Gastrocnemius medialis (tissue), 4 donors: Measurements from ENCODE around the gene PRSS2.

Source experiments
- POLR2A ChIP-seq, 2 donors: fragments of 450-650 bp; IDR thresholded peaks; one replicate each; pipeline ENCODE4 v1.6.1; 2017; ENCODE audit warnings: antibody characterized with exemption in 2 of 2, mild to moderate bottlenecking in 2 of 2, moderate library complexity in 2 of 2
- TF ChIP-seq, protein P1 (sequence below), 5 experiments: fragments of 450-650 bp in 3 of 5; fragments of 200-600 bp in 2 of 5; sonication (generic) in 2 of 5; IDR thresholded peaks in 4 of 5; conservative IDR thresholded peaks in 1 of 5; 1 replicate in 4 of 5; 2 replicates in 1 of 5; pipeline ENCODE4 v1.5.1; 2016 to 2019; ENCODE audit warnings: antibody characterized with exemption in 5 of 5, mild to moderate bottlenecking in 3 of 5, moderate library complexity in 3 of 5

DNA sequence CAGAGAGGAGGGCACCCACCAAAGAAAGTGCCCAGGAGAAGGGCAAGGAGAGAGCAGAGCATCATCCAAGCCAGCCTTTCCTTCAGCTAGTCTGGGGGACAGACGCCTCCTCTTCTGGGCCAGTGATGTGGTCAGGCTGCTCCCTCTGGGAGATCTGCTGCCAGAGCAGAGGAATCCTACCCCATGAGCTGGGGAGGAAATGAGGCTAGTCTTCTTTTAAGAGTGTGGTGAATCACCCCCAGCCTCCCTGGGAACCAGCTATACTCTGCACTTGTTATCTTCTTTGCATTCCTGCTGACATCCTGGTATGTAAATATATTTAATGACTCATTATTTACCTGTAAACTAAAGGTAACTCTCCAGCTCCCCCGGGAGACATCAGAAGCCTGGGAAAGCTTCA, 42.5 kb downstream of the PRSS2 start:
- no peak for TF ChIP-seq POLR2A (IDR thresholded peaks at IDR 0.05)
- TF ChIP-seq, protein P1, sequence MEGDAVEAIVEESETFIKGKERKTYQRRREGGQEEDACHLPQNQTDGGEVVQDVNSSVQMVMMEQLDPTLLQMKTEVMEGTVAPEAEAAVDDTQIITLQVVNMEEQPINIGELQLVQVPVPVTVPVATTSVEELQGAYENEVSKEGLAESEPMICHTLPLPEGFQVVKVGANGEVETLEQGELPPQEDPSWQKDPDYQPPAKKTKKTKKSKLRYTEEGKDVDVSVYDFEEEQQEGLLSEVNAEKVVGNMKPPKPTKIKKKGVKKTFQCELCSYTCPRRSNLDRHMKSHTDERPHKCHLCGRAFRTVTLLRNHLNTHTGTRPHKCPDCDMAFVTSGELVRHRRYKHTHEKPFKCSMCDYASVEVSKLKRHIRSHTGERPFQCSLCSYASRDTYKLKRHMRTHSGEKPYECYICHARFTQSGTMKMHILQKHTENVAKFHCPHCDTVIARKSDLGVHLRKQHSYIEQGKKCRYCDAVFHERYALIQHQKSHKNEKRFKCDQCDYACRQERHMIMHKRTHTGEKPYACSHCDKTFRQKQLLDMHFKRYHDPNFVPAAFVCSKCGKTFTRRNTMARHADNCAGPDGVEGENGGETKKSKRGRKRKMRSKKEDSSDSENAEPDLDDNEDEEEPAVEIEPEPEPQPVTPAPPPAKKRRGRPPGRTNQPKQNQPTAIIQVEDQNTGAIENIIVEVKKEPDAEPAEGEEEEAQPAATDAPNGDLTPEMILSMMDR (IDR thresholded peaks at IDR 0.05 in 4 of 5, conservative IDR thresholded peaks at IDR 0.05 in 1 of 5) = no peak
